ENCODE results near the gene AHR.
"Not testable (repeated sequence)": the region's sequence is repeated elsewhere in the genome, so short reads cannot be mapped to it uniquely, and the experiment has no call there.

The AHR gene

GRCh38 chr7:17374654-17375053 is 76.2 kb downstream of the AHR start:
- Histone ChIP-seq H3K79me2 (no peaks in the 10 kb centered on the region), H3K9me3 (ENCODE audit: control insufficient read depth, low read length) (no peaks in the 10 kb centered on the region), H3K4me2 (ENCODE audit: low read length) (no peak overlapping the region), H3K27me3 (ENCODE audit: control insufficient read depth, insufficient read depth, low read length) (no peaks in the 10 kb centered on the region), H3K9ac (no peak overlapping the region), H3K36me3 (ENCODE audit: control insufficient read depth, insufficient read depth, low read length) (no peaks in the 10 kb centered on the region), H3K4me3 (ENCODE audit: low read depth, low read length) (no peak overlapping the region), H2AFZ (no peak overlapping the region), H3K4me1 (no peaks in the 10 kb centered on the region), H3K27ac (no peak overlapping the region)
- TF ChIP-seq CTCF (IDR thresholded peaks at IDR 0.05), result no peak

- Histone ChIP-seq H3K9me3 (ENCODE audit: control insufficient read depth, low read length) (no peaks in the 10 kb centered on the region), H3K36me3 (ENCODE audit: control insufficient read depth, insufficient read depth, low read length) (no peaks in the 10 kb centered on the region), H3K79me2 (no peaks in the 10 kb centered on the region), H3K9ac (no peak overlapping the region), H3K4me3 (ENCODE audit: low read depth, low read length) (no peak overlapping the region), H3K4me1 (no peaks in the 10 kb centered on the region), H3K4me2 (ENCODE audit: low read length) (no peak overlapping the region), H2AFZ (no peak overlapping the region), H3K27me3 (ENCODE audit: control insufficient read depth, insufficient read depth, low read length) (no peaks in the 10 kb centered on the region), H3K27ac (no peak overlapping the region)
- TF ChIP-seq CTCF (IDR thresholded peaks at IDR 0.05), result no peak
Observed at GRCh38 chr7:17376595-17376994, 78.1 kb downstream of the AHR start.

- H3K27ac ChIP-seq, result no peak overlapping the region
- no peak for TF ChIP-seq CTCF (IDR thresholded peaks at IDR 0.05)
- no peaks in the 10 kb centered on the region for H3K79me2 ChIP-seq
- no peaks in the 10 kb centered on the region for H3K9me3 ChIP-seq (ENCODE audit: control insufficient read depth, low read length)
- no peaks in the 10 kb centered on the region for H3K36me3 ChIP-seq (ENCODE audit: control insufficient read depth, insufficient read depth, low read length)
- no peak overlapping the region for H3K9ac ChIP-seq
- no peak overlapping the region for H3K4me3 ChIP-seq (ENCODE audit: low read depth, low read length)
- no peaks in the 10 kb centered on the region for H3K4me1 ChIP-seq
- no peak overlapping the region for H2AFZ ChIP-seq
- H3K4me2 ChIP-seq (ENCODE audit: low read length), result no peak overlapping the region
- no peaks in the 10 kb centered on the region for H3K27me3 ChIP-seq (ENCODE audit: control insufficient read depth, insufficient read depth, low read length)
Observed at GRCh38 chr7:17380736-17381662, 82.5 kb downstream of the AHR start.

- not testable (repeated sequence) for H3K4me3 ChIP-seq (ENCODE audit: low read depth, low read length); H3K27me3 ChIP-seq (ENCODE audit: control insufficient read depth, insufficient read depth, low read length); H2AFZ ChIP-seq; H3K9me3 ChIP-seq (ENCODE audit: control insufficient read depth, low read length); H3K4me2 ChIP-seq (ENCODE audit: low read length); H3K4me1 ChIP-seq; H3K36me3 ChIP-seq (ENCODE audit: control insufficient read depth, insufficient read depth, low read length); H3K79me2 ChIP-seq; H3K9ac ChIP-seq; H3K27ac ChIP-seq
Observed at GRCh38 chr7:17382408-17383354, 84.2 kb downstream of the AHR start.

GRCh38 chr7:17384400-17384799 is 85.9 kb downstream of the AHR start:
- TF ChIP-seq CTCF (IDR thresholded peaks at IDR 0.05), result no peak
- no peak overlapping the region for H3K4me2 ChIP-seq (ENCODE audit: low read length)
- H3K9me3 ChIP-seq (ENCODE audit: control insufficient read depth, low read length), result no peaks in the 10 kb centered on the region
- H2AFZ ChIP-seq, result no peak overlapping the region
- no peaks in the 10 kb centered on the region for H3K36me3 ChIP-seq (ENCODE audit: control insufficient read depth, insufficient read depth, low read length)
- no peak overlapping the region for H3K27ac ChIP-seq
- H3K27me3 ChIP-seq (ENCODE audit: control insufficient read depth, insufficient read depth, low read length), result no peaks in the 10 kb centered on the region
- no peaks in the 10 kb centered on the region for H3K4me1 ChIP-seq
- H3K79me2 ChIP-seq, result no peaks in the 10 kb centered on the region
- H3K4me3 ChIP-seq (ENCODE audit: low read depth, low read length), result no peak overlapping the region
- H3K9ac ChIP-seq, result no peak overlapping the region
